WERI-Rb-1 (cell line): ENCODE data around the gene MX1.

ENCODE experiments used
- DNase-seq: peaks from one replicate; pipeline ENCODE4 v3.0.0-alpha.2; 2020
- H3K27ac ChIP-seq: fragments of 250-450 bp; sonication (Bioruptor Pico); 2 replicates; pipeline ENCODE4 v1.5.1; 2020; ENCODE audit warnings: mild to moderate bottlenecking, moderate library complexity
- H3K27me3 ChIP-seq: fragments of 250-450 bp; sonication (Bioruptor Pico); 2 replicates; pipeline ENCODE4 v1.5.1; 2021; ENCODE audit warnings: mild to moderate bottlenecking, low read depth, moderate library complexity; ENCODE audit not compliant: insufficient read depth, severe bottlenecking
- H3K36me3 ChIP-seq: fragments of 250-450 bp; sonication (Bioruptor Pico); 2 replicates; pipeline ENCODE4 v1.5.1; 2020; ENCODE audit warnings: mild to moderate bottlenecking, moderate library complexity
- H3K4me3 ChIP-seq: 2 replicates; pipeline ENCODE4 v1.5.1; 2011; ENCODE audit warnings: low read depth, mild to moderate bottlenecking, control low read depth, low read length
- H3K9me3 ChIP-seq: fragments of 250-450 bp; sonication (Bioruptor Pico); 2 replicates; pipeline ENCODE4 v1.5.1; 2021; ENCODE audit warnings: mild to moderate bottlenecking, moderate library complexity; ENCODE audit not compliant: severe bottlenecking
- TF ChIP-seq, protein P1 (sequence below): IDR thresholded peaks from 2 replicates; pipeline ENCODE4 v1.5.1; 2011; ENCODE audit warnings: low read depth, mild to moderate bottlenecking, control low read depth, inconsistent platforms, low read length

MX1 gene

GRCh38 chr21:41396558-41397075 lies 29.4 kb upstream of the MX1 start:
- Histone ChIP-seq H3K27me3 (no peaks in the 10 kb centered on the region), H3K9me3 (no peaks in the 10 kb centered on the region), H3K27ac (no peak overlapping the region), H3K36me3 (no peaks in the 10 kb centered on the region), H3K4me3 (no peak overlapping the region)
- DNase-seq, result no peak
- TF ChIP-seq, protein P1, sequence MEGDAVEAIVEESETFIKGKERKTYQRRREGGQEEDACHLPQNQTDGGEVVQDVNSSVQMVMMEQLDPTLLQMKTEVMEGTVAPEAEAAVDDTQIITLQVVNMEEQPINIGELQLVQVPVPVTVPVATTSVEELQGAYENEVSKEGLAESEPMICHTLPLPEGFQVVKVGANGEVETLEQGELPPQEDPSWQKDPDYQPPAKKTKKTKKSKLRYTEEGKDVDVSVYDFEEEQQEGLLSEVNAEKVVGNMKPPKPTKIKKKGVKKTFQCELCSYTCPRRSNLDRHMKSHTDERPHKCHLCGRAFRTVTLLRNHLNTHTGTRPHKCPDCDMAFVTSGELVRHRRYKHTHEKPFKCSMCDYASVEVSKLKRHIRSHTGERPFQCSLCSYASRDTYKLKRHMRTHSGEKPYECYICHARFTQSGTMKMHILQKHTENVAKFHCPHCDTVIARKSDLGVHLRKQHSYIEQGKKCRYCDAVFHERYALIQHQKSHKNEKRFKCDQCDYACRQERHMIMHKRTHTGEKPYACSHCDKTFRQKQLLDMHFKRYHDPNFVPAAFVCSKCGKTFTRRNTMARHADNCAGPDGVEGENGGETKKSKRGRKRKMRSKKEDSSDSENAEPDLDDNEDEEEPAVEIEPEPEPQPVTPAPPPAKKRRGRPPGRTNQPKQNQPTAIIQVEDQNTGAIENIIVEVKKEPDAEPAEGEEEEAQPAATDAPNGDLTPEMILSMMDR, result no peak

DNA sequence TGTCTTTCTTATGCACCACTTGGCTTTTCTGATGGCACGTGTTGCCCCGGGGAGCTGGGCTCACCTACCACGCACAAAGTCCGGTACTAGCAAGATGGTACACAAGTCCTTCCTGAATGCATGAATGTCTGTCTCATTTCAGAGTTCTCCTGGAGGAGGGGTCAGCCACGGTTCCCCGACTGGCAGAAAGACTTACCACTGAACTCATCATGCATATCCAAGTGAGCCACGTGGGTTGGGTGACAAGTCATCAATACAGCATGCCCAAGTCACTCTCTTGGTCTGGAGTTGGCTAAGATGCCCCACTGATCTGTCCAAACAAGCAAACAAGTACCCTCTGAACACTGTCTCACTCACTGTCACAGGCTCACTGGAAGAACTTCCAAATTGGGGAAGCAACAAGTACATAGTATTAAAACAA lies 28.6 kb upstream of the MX1 start:
- H3K27me3 ChIP-seq, result no peaks in the 10 kb centered on the region
- no peak for DNase-seq
- TF ChIP-seq, protein P1, result no peak
- no peak overlapping the region for H3K27ac ChIP-seq
- no peak overlapping the region for H3K4me3 ChIP-seq
- no peaks in the 10 kb centered on the region for H3K36me3 ChIP-seq
- H3K9me3 ChIP-seq, result no peaks in the 10 kb centered on the region

GRCh38 chr21:41398251-41398650 lies 27.8 kb upstream of the MX1 start:
- TF ChIP-seq, protein P1, result no peak
- H3K4me3 ChIP-seq, result no peak overlapping the region
- no peaks in the 10 kb centered on the region for H3K27me3 ChIP-seq
- no peaks in the 10 kb centered on the region for H3K9me3 ChIP-seq
- H3K27ac ChIP-seq, result no peak overlapping the region
- no peak for DNase-seq
- H3K36me3 ChIP-seq, result no peaks in the 10 kb centered on the region

DNA sequence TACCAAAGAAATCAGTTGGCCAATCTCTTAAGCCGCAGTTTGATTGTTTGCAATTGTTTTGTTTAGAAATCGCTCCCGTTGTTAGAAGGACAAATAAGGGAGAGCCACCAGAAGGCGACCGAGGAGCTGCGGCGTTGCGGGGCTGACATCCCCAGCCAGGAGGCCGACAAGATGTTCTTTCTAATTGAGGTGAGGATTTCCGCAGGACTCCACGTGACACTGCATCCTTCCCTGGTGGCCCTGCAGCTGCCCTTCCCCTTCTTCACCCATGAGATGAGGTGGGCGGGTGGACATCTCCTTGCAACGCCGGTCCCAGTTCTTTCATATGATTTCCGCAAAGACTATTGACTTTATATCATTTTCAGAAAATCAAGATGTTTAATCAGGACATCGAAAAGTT lies 27.2 kb upstream of the MX1 start:
- H3K36me3 ChIP-seq, result no peaks in the 10 kb centered on the region
- no peak overlapping the region for H3K4me3 ChIP-seq
- DNase-seq, result no peak
- no peaks in the 10 kb centered on the region for H3K9me3 ChIP-seq
- no peaks in the 10 kb centered on the region for H3K27me3 ChIP-seq
- TF ChIP-seq, protein P1, result no peak
- H3K27ac ChIP-seq, result no peak overlapping the region

- Histone ChIP-seq H3K4me3 (no peak overlapping the region), H3K27me3 (no peaks in the 10 kb centered on the region), H3K27ac (no peak overlapping the region), H3K9me3 (no peaks in the 10 kb centered on the region), H3K36me3 (no peaks in the 10 kb centered on the region)
- DNase-seq, result no peak
- TF ChIP-seq, protein P1, result no peak
Measured at GRCh38 chr21:41399246-41399800, 26.7 kb upstream of the MX1 start.

GRCh38 chr21:41402231-41402630 lies 23.8 kb upstream of the MX1 start:
- H3K27ac ChIP-seq, result no peak overlapping the region
- no peaks in the 10 kb centered on the region for H3K36me3 ChIP-seq
- TF ChIP-seq, protein P1, result no peak
- no peak for DNase-seq
- no peaks in the 10 kb centered on the region for H3K9me3 ChIP-seq
- H3K4me3 ChIP-seq, result no peak overlapping the region
- H3K27me3 ChIP-seq, result no peaks in the 10 kb centered on the region
